GM23248 (cell line): ENCODE results near the gene ALG11.

ENCODE experiments used
- EZH2 ChIP-seq: fragments of 200-600 bp; sonication (generic); IDR thresholded peaks from 2 replicates; pipeline ENCODE4 v1.6.1; 2018; ENCODE audit warnings: antibody characterized with exemption, mild to moderate bottlenecking; ENCODE audit not compliant: insufficient read depth, poor library complexity, severe bottlenecking
- EZH2phosphoT487 ChIP-seq: fragments of 200-600 bp; sonication (generic); IDR thresholded peaks from 2 replicates; pipeline ENCODE4 v1.6.1; 2018; ENCODE audit warnings: antibody characterized with exemption, moderate library complexity, mild to moderate bottlenecking, low read depth; ENCODE audit not compliant: insufficient read depth

GRCh38 chr13:52048516-52048915 is 36.3 kb downstream of the ALG11 start:
- TF ChIP-seq EZH2phosphoT487 (no peak), EZH2 (no peak)
